ENCODE data around the gene KCNG2. TPM values are rescaled to one million over a fixed set of nuclear protein-coding genes. Genes with fewer than 3 reads are reported as not detected.

The KCNG2 gene
- total RNA-seq, 1 donor from 2014 or later: not detected

- no peaks in the 10 kb centered on the region for H3K27me3 Mint-ChIP-seq
- DNase-seq: no peak
- no peak overlapping the region for H3K27ac Mint-ChIP-seq
- H3K9me3 Mint-ChIP-seq: no peaks in the 10 kb centered on the region
- intact Hi-C loops (cut with micrococcal nuclease): no loop called here
- no peak overlapping the region for H3K4me3 Mint-ChIP-seq
- H3K4me1 Mint-ChIP-seq: no peaks in the 10 kb centered on the region
- no peaks in the 10 kb centered on the region for H3K36me3 Mint-ChIP-seq (ENCODE audit: low read depth)
Measured at GRCh38 chr18:79883461-79884293, 85.9 kb downstream of the KCNG2 start.

GRCh38 chr18:79884294-79884962 is 86.7 kb downstream of the KCNG2 start:
- Mint-ChIP-seq H3K27ac (no peak overlapping the region), H3K27me3 (no peaks in the 10 kb centered on the region), H3K9me3 (peaks cover 6% of the 10 kb centered on the region), H3K36me3 (ENCODE audit: low read depth) (no peaks in the 10 kb centered on the region), H3K4me1 (no peaks in the 10 kb centered on the region), H3K4me3 (no peak overlapping the region)
- intact Hi-C loops (cut with micrococcal nuclease): no loop called here
- DNase-seq: no peak

- intact Hi-C loops (cut with micrococcal nuclease): no loop called here
Measured at GRCh38 chr18:79884963-79885728, 87.4 kb downstream of the KCNG2 start.

GRCh38 chr18:79887181-79888000 is 89.7 kb downstream of the KCNG2 start:
- Mint-ChIP-seq H3K27ac (no peak overlapping the region), H3K27me3 (no peaks in the 10 kb centered on the region), H3K36me3 (ENCODE audit: low read depth) (peaks cover 3% of the 10 kb centered on the region), H3K4me1 (peaks cover 11% of the 10 kb centered on the region), H3K9me3 (peaks cover 22% of the 10 kb centered on the region), H3K4me3 (no peak overlapping the region)
- intact Hi-C loops (cut with micrococcal nuclease): no loop called here
- DNase-seq: no peak

More at GRCh38 chr18:79884963-79885728, 87.4 kb downstream of the KCNG2 start:
- Mint-ChIP-seq H3K36me3 (ENCODE audit: low read depth) (no peaks in the 10 kb centered on the region), H3K4me1 (peaks cover under 1% of the 10 kb centered on the region), H3K27me3 (no peaks in the 10 kb centered on the region), H3K4me3 (no peak overlapping the region), H3K27ac (no peak overlapping the region), H3K9me3 (peaks cover 8% of the 10 kb centered on the region)
- no peak for DNase-seq

- DNase-seq: no peak
- no peaks in the 10 kb centered on the region for H3K27me3 Mint-ChIP-seq
- H3K9me3 Mint-ChIP-seq: peaks cover 28% of the 10 kb centered on the region
- intact Hi-C loops (cut with micrococcal nuclease): no loop called here
- peaks cover 11% of the 10 kb centered on the region for H3K4me1 Mint-ChIP-seq
- peaks cover 8% of the 10 kb centered on the region for H3K36me3 Mint-ChIP-seq (ENCODE audit: low read depth)
- no peak overlapping the region for H3K4me3 Mint-ChIP-seq
- no peak overlapping the region for H3K27ac Mint-ChIP-seq
Measured at GRCh38 chr18:79888016-79888415, 90.3 kb downstream of the KCNG2 start.

GRCh38 chr18:79889569-79889968 is 91.8 kb downstream of the KCNG2 start:
- H3K36me3 Mint-ChIP-seq (ENCODE audit: low read depth): peaks cover 17% of the 10 kb centered on the region
- no peak for DNase-seq
- intact Hi-C loops (cut with micrococcal nuclease): no loop called here
- H3K27me3 Mint-ChIP-seq: no peaks in the 10 kb centered on the region
- peaks cover 11% of the 10 kb centered on the region for H3K4me1 Mint-ChIP-seq
- H3K4me3 Mint-ChIP-seq: no peak overlapping the region
- no peak overlapping the region for H3K27ac Mint-ChIP-seq
- H3K9me3 Mint-ChIP-seq: peaks cover 42% of the 10 kb centered on the region

- H3K27ac Mint-ChIP-seq: peak overlapping the region; percentile 83
- peaks cover 11% of the 10 kb centered on the region for H3K4me1 Mint-ChIP-seq
- no peaks in the 10 kb centered on the region for H3K27me3 Mint-ChIP-seq
- H3K9me3 Mint-ChIP-seq: peaks cover 52% of the 10 kb centered on the region
- H3K4me3 Mint-ChIP-seq: peak overlapping the region; percentile 6
- no peak for DNase-seq
- intact Hi-C loops (cut with micrococcal nuclease): loop anchor here (10.0 kb wide), 1 partner anchor 64 kb away; the partner anchor contains the start of gene SLC66A2
- H3K36me3 Mint-ChIP-seq (ENCODE audit: low read depth): peaks cover 21% of the 10 kb centered on the region
Measured at GRCh38 chr18:79890674-79891073, 92.9 kb downstream of the KCNG2 start.

GRCh38 chr18:79896738-79897137 is 99.0 kb downstream of the KCNG2 start:
- intact Hi-C loops (cut with micrococcal nuclease): loop anchor here (10.0 kb wide), 1 partner anchor 58 kb away; the partner anchor contains the start of gene SLC66A2
- Mint-ChIP-seq H3K36me3 (ENCODE audit: low read depth) (peaks cover 29% of the 10 kb centered on the region), H3K27ac (no peak overlapping the region), H3K27me3 (no peaks in the 10 kb centered on the region), H3K4me1 (peaks cover under 1% of the 10 kb centered on the region), H3K4me3 (no peak overlapping the region), H3K9me3 (peaks cover 51% of the 10 kb centered on the region)
- DNase-seq: no peak

- DNase-seq: no peak
- intact Hi-C loops (cut with micrococcal nuclease): loop anchor here (10.0 kb wide), 1 partner anchor 57 kb away; the partner anchor contains the start of gene SLC66A2
- Mint-ChIP-seq H3K27me3 (no peaks in the 10 kb centered on the region), H3K36me3 (ENCODE audit: low read depth) (peaks cover 31% of the 10 kb centered on the region), H3K4me3 (no peak overlapping the region), H3K9me3 (peaks cover 40% of the 10 kb centered on the region), H3K27ac (no peak overlapping the region), H3K4me1 (no peaks in the 10 kb centered on the region)
Measured at GRCh38 chr18:79897940-79898625, 100.3 kb downstream of the KCNG2 start.

GRCh38 chr18:79898952-79899608 is 101.3 kb downstream of the KCNG2 start:
- intact Hi-C loops (cut with micrococcal nuclease): loop anchor here (10.0 kb wide), 1 partner anchor 56 kb away; the partner anchor contains the start of gene SLC66A2
- peaks cover 30% of the 10 kb centered on the region for H3K9me3 Mint-ChIP-seq
- H3K27me3 Mint-ChIP-seq: no peaks in the 10 kb centered on the region
- H3K36me3 Mint-ChIP-seq (ENCODE audit: low read depth): peaks cover 28% of the 10 kb centered on the region
- H3K27ac Mint-ChIP-seq: no peak overlapping the region
- H3K4me3 Mint-ChIP-seq: no peak overlapping the region
- DNase-seq: no peak
- no peaks in the 10 kb centered on the region for H3K4me1 Mint-ChIP-seq

- H3K4me1 Mint-ChIP-seq: no peaks in the 10 kb centered on the region
- H3K36me3 Mint-ChIP-seq (ENCODE audit: low read depth): peaks cover 26% of the 10 kb centered on the region
- intact Hi-C loops (cut with micrococcal nuclease): loop anchor here (10.0 kb wide), 1 partner anchor 55 kb away; the partner anchor contains the start of gene SLC66A2
- H3K27ac Mint-ChIP-seq: no peak overlapping the region
- DNase-seq: no peak
- H3K4me3 Mint-ChIP-seq: no peak overlapping the region
- peaks cover 25% of the 10 kb centered on the region for H3K9me3 Mint-ChIP-seq
- no peaks in the 10 kb centered on the region for H3K27me3 Mint-ChIP-seq
Measured at GRCh38 chr18:79899609-79900445, 102.1 kb downstream of the KCNG2 start.
